Thymus (tissue), 11 donors: ENCODE data around the gene KLHL40. TPM values are rescaled to one million over a fixed set of nuclear protein-coding genes. Genes with fewer than 3 reads are reported as not detected.

Experiments
- DNase-seq, 9 donors: peaks; one replicate each; pipeline ENCODE4 v3.0.0-alpha.2; 2013; ENCODE audit warnings: low spot score in 9 of 9, low read depth in 6 of 9, missing footprints in 1 of 9
- H3K27ac ChIP-seq, 2 donors: one replicate each; pipeline ENCODE4 v1.5.1; 2013; ENCODE audit warnings: control low read depth in 1 of 2, low read depth in 1 of 2, low read length in 1 of 2, mild to moderate bottlenecking in 1 of 2, moderate library complexity in 1 of 2
- H3K27me3 ChIP-seq, 2 donors: one replicate each; pipeline ENCODE4 v1.5.1; 2013; ENCODE audit warnings: low read length in 1 of 2; ENCODE audit not compliant: control insufficient read depth in 2 of 2, insufficient read depth in 1 of 2
- H3K36me3 ChIP-seq, 2 donors: one replicate each; pipeline ENCODE4 v1.5.1; 2013; ENCODE audit warnings: low read length in 1 of 2, mild to moderate bottlenecking in 1 of 2, moderate library complexity in 1 of 2; ENCODE audit not compliant: control insufficient read depth in 2 of 2, insufficient read depth in 2 of 2
- H3K4me1 ChIP-seq, 2 donors: one replicate each; pipeline ENCODE4 v1.5.1; 2013; ENCODE audit warnings: low read length in 2 of 2; ENCODE audit not compliant: control insufficient read depth in 2 of 2, insufficient read depth in 2 of 2
- H3K4me3 ChIP-seq, 2 donors: one replicate each; pipeline ENCODE4 v1.5.1; 2013; ENCODE audit warnings: low read length in 2 of 2, control low read depth in 1 of 2, mild to moderate bottlenecking in 1 of 2
- H3K9me3 ChIP-seq, 2 donors: one replicate each; pipeline ENCODE4 v1.5.1; 2013; ENCODE audit warnings: low read length in 1 of 2, mild to moderate bottlenecking in 1 of 2; ENCODE audit not compliant: control insufficient read depth in 2 of 2, insufficient read depth in 1 of 2
- WGBS: extraction: QIAGEN DNeasy Blood & Tissue Kit; methylation state at CpG from one replicate; pipeline ENCODE4 v1.1.7; 2013; 5-methylcytosine and 5-hydroxymethylcytosine counted together
- polyA plus RNA-seq: library from polyadenylated mRNA; stranded (reverse); fragments of 200-250 nt; gene quantifications from one replicate; pipeline ENCODE4 v1.2.3, GENCODE V29; 2013
- total RNA-seq: library from RNA; stranded (reverse); fragments of 120-200 nt; gene quantifications from one replicate; pipeline ENCODE4 v1.2.4, GENCODE V29; 2013
- donor health status: healthy.

KLHL40 gene
- total and polyA plus RNA-seq, 2 donors: 0.14 to 0.16 TPM

GRCh38 chr3:42723219-42723618, 37.9 kb downstream of the KLHL40 start:
- Histone ChIP-seq H3K4me1 (no peaks in the 10 kb centered on the region), H3K27ac (no peak overlapping the region), H3K9me3 (no peaks in the 10 kb centered on the region), H3K27me3 (peaks cover 0 to 4% of the 10 kb centered on the region in 2 donors), H3K4me3 (no peak overlapping the region), H3K36me3 (no peaks in the 10 kb centered on the region)
- DNase-seq: no peak
- 98% methylated on average over 2 of the region's 2 CpGs for WGBS

DNA sequence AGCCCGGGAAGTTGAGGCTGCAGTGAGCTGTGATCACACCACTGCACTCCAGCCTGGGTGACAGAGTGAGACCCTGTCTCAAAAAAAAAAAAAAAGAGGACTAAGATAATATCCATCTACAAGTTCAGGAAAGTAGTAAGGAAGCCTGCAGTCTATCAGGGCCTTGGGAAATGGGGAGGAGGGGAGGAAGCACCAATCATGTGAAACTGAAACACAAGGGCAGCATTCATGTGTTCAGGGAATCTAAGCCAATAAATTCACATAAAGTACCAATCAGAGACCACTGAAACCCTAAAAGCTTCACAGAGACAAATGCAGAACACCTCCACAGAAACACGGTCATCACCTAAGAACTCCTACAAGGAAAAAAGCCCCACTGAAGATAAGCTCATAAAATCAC, 40.1 kb downstream of the KLHL40 start:
- no peaks in the 10 kb centered on the region for H3K36me3 ChIP-seq
- no peak overlapping the region for H3K27ac ChIP-seq
- no peak for DNase-seq
- 97% methylated on average over 2 of the region's 2 CpGs for WGBS
- no peaks in the 10 kb centered on the region for H3K9me3 ChIP-seq
- peaks cover 0 to 4% of the 10 kb centered on the region in 2 donors for H3K27me3 ChIP-seq
- H3K4me3 ChIP-seq: no peak overlapping the region
- no peaks in the 10 kb centered on the region for H3K4me1 ChIP-seq

GRCh38 chr3:42728056-42728455, 42.7 kb downstream of the KLHL40 start:
- Histone ChIP-seq H3K27me3 (peaks cover 0 to 4% of the 10 kb centered on the region in 2 donors), H3K27ac (no peak overlapping the region)

GRCh38 chr3:42728668-42729364, 43.5 kb downstream of the KLHL40 start:
- 85% methylated on average over 3 of the region's 3 CpGs for WGBS
- no peak for DNase-seq
- H3K27ac ChIP-seq: no peak overlapping the region
- no peaks in the 10 kb centered on the region for H3K4me1 ChIP-seq
- peaks cover 0 to 4% of the 10 kb centered on the region in 2 donors for H3K27me3 ChIP-seq
- H3K9me3 ChIP-seq: no peaks in the 10 kb centered on the region
- H3K36me3 ChIP-seq: no peaks in the 10 kb centered on the region
- H3K4me3 ChIP-seq: no peak overlapping the region

More at GRCh38 chr3:42728056-42728455, 42.7 kb downstream of the KLHL40 start:
- no peaks in the 10 kb centered on the region for H3K4me1 ChIP-seq
- H3K36me3 ChIP-seq: no peaks in the 10 kb centered on the region
- WGBS: 76% methylated on average over 3 of the region's 3 CpGs
- H3K9me3 ChIP-seq: no peaks in the 10 kb centered on the region
- no peak overlapping the region for H3K4me3 ChIP-seq
- DNase-seq: no peak

DNA sequence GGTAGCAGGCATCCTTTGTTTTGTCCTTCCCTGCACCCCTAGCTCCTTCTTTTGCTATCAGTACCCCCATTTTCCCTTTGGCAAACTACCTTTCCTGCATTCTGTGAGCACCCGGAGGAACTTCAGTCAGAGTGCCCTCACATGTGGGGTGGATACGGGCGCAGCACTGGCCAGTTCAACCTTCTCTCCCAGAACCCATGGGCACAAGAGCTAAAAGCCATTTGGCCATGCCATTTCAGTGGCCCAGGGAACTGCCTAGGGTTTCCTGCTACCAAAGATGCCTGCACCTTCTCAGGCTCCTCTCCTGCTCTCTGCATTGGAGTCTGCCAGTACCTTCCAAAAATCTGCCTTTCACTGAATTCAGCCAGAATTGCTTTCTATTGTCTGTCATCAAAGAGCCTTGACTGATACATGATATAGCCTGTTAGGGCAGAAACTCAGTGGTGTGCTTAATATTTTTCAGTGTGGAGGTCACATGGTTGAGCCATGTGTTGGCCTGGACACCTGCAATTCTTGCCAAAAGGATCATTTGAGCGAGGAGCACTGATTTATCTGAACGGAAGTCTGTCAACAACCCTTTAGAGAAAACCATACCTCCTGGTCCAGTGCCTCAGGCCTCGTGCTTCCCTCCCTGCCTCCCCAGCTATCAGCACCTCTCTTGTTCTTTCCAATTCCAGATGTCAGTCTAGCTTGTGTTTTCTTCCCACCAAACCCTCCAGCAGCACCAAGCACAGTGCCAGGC, 44.2 kb downstream of the KLHL40 start:
- H3K4me1 ChIP-seq: no peaks in the 10 kb centered on the region
- peaks cover 0 to 2% of the 10 kb centered on the region in 2 donors for H3K27me3 ChIP-seq
- no peaks in the 10 kb centered on the region for H3K9me3 ChIP-seq
- no peak overlapping the region for H3K27ac ChIP-seq
- H3K36me3 ChIP-seq: no peaks in the 10 kb centered on the region
- H3K4me3 ChIP-seq: no peak overlapping the region
- WGBS: 95% methylated on average over 6 of the region's 6 CpGs
- DNase-seq: peak in 1 of 9 donors; percentile 3

- WGBS: 90% methylated on average over 11 of the region's 11 CpGs
- Histone ChIP-seq H3K27ac (no peak overlapping the region), H3K27me3 (peaks cover 0 to 2% of the 10 kb centered on the region in 2 donors), H3K4me1 (no peaks in the 10 kb centered on the region), H3K4me3 (no peak overlapping the region), H3K36me3 (no peaks in the 10 kb centered on the region), H3K9me3 (no peaks in the 10 kb centered on the region)
- DNase-seq: no peak
Measured at GRCh38 chr3:42730294-42730693, 45.0 kb downstream of the KLHL40 start.

- no peak for DNase-seq
- H3K4me1 ChIP-seq: no peaks in the 10 kb centered on the region
- H3K27ac ChIP-seq: no peak overlapping the region
- H3K36me3 ChIP-seq: no peaks in the 10 kb centered on the region
- no peaks in the 10 kb centered on the region for H3K9me3 ChIP-seq
- WGBS: 95% methylated on average over 3 of the region's 3 CpGs
- H3K4me3 ChIP-seq: no peak overlapping the region
- peaks cover 0 to 2% of the 10 kb centered on the region in 2 donors for H3K27me3 ChIP-seq
Measured at GRCh38 chr3:42730706-42731420, 45.5 kb downstream of the KLHL40 start.

GRCh38 chr3:42731476-42732195, 46.3 kb downstream of the KLHL40 start:
- H3K27ac ChIP-seq: no peak overlapping the region
- H3K4me1 ChIP-seq: no peaks in the 10 kb centered on the region
- H3K27me3 ChIP-seq: peaks cover 0 to 2% of the 10 kb centered on the region in 2 donors
- H3K4me3 ChIP-seq: no peak overlapping the region
- WGBS: 93% methylated on average over 6 of the region's 6 CpGs
- no peaks in the 10 kb centered on the region for H3K9me3 ChIP-seq
- H3K36me3 ChIP-seq: no peaks in the 10 kb centered on the region
- no peak for DNase-seq
